Fibroblast of lung (primary cell): ENCODE data around the gene MACROD2. TPM values are rescaled to one million over a fixed set of nuclear protein-coding genes. Genes with fewer than 3 reads are reported as not detected.

Source experiments
- DNase-seq, 2 donors: peaks; one replicate each; pipeline versions ENCODE4 v3.0.0 to v3.0.0-alpha.2; 2010; ENCODE audit warnings: low read depth in 2 of 2
- H2AFZ ChIP-seq: 2 replicates; pipeline ENCODE4 v1.5.1; 2012; ENCODE audit warnings: low read length, control low read depth, inconsistent platforms
- H3K27ac ChIP-seq: 2 replicates; pipeline ENCODE4 v1.5.1; 2011; ENCODE audit warnings: low read length, control low read depth; ENCODE audit not compliant: insufficient read depth
- H3K27me3 ChIP-seq: 2 replicates; pipeline ENCODE4 v1.5.1; 2011; ENCODE audit warnings: mild to moderate bottlenecking, low read length; ENCODE audit not compliant: control insufficient read depth, insufficient read depth
- H3K36me3 ChIP-seq: 2 replicates; pipeline ENCODE4 v1.5.1; 2011; ENCODE audit warnings: low read length; ENCODE audit not compliant: control insufficient read depth, insufficient read depth
- H3K4me1 ChIP-seq: 2 replicates; pipeline ENCODE4 v1.5.1; 2011; ENCODE audit warnings: low read length; ENCODE audit not compliant: control insufficient read depth, insufficient read depth; ENCODE audit errors: extremely low read depth
- H3K4me2 ChIP-seq: 2 replicates; pipeline ENCODE4 v1.5.1; 2011; ENCODE audit warnings: low read length, control low read depth; ENCODE audit not compliant: insufficient read depth; ENCODE audit errors: extremely low read depth
- H3K4me3 ChIP-seq, 4 experiments: fragments of 200-600 bp in 1 of 4; sonication (generic) in 1 of 4; replicated peaks in 1 of 4; 2 replicates each; pipeline ENCODE4 v1.5.1; 2011 to 2016; ENCODE audit warnings: low read length in 4 of 4, low read depth in 3 of 4, mild to moderate bottlenecking in 3 of 4, control low read depth in 2 of 4, inconsistent platforms in 1 of 4, mixed read lengths in 1 of 4; ENCODE audit not compliant: insufficient read depth in 1 of 4; ENCODE audit errors: control extremely low read depth in 1 of 4
- H3K79me2 ChIP-seq: 2 replicates; pipeline ENCODE4 v1.5.1; 2012; ENCODE audit warnings: mild to moderate bottlenecking, low read length, inconsistent platforms; ENCODE audit not compliant: control insufficient read depth, insufficient read depth
- H3K9ac ChIP-seq: 2 replicates; pipeline ENCODE4 v1.5.1; 2011; ENCODE audit warnings: mild to moderate bottlenecking, low read length, control low read depth; ENCODE audit not compliant: insufficient read depth
- H3K9me3 ChIP-seq: 2 replicates; pipeline ENCODE4 v1.5.1; 2012; ENCODE audit warnings: low read depth, low read length; ENCODE audit not compliant: control insufficient read depth, insufficient read depth
- H4K20me1 ChIP-seq: 2 replicates; pipeline ENCODE4 v1.5.1; 2011; ENCODE audit warnings: low read length; ENCODE audit not compliant: control insufficient read depth, insufficient read depth; ENCODE audit errors: extremely low read depth
- EZH2 ChIP-seq: IDR thresholded peaks from 2 replicates; pipeline ENCODE4 v1.5.1; 2012; ENCODE audit warnings: low read length, control low read depth, mild to moderate bottlenecking; ENCODE audit errors: missing control alignments
- polyA plus RNA-seq, 2 donors: library from polyadenylated mRNA; depleted of rRNA in 1 of 2; stranded (reverse) in 1 of 2; unstranded in 1 of 2; fragments of >200 nt; gene quantifications; 2 replicates each; pipeline ENCODE4 v1.2.1, GENCODE V29; 2011 to 2012; ENCODE audit warnings: missing spikeins in 1 of 2
- total RNA-seq: library from RNA; depleted of rRNA; stranded (reverse); fragments of >200 nt; gene quantifications from 2 replicates; pipeline ENCODE4 v1.2.1, GENCODE V29; 2014
- TF ChIP-seq, protein P1 (sequence below), 2 donors: IDR thresholded peaks in 1 of 2; conservative IDR thresholded peaks in 1 of 2; 1 replicate in 1 of 2; 2 replicates in 1 of 2; pipeline ENCODE4 v1.5.1; 2011 to 2012; ENCODE audit warnings: low read length in 2 of 2, control low read depth in 1 of 2, inconsistent platforms in 1 of 2, low read depth in 1 of 2, mild to moderate bottlenecking in 1 of 2

Gene MACROD2
- total and polyA plus RNA-seq, 2 donors (not counting 1 experiment from before 2014, with no cell fraction given): 0.54 to 1.7 TPM

DNA sequence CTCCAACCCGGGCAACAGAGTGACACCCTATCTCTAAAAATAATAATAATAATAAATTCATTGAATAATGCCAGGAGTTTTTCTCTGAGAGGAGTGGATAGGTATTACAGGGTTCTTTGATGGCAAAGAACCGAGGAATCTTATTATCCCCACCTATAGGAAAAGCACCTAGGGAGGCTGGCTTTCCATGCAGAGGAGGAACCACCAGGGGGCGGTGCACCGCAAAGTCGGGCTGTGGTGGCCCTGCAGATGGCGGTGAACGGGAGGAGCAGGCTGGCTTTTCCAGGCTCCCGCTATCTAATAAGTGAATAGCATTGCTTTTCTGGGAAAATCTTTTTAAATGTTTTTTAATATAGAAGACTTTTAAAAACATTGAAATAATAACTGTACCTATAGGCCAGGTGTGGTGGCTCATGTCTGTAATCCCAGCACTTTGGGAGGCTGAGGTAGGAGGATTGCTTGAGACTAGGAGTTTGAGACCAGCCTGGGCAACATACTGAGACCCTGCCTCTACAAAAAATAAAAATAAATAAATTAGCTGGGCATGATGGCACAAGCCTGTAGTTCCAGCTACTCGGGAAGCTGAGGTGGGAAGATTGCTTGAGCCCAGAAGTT, 1713.8 kb downstream of the MACROD2 start:
- Histone ChIP-seq H3K36me3 (no peaks in the 10 kb centered on the region), H3K4me2 (no peak overlapping the region), H3K4me1 (no peaks in the 10 kb centered on the region), H3K79me2 (no peaks in the 10 kb centered on the region), H3K9me3 (no peaks in the 10 kb centered on the region), H3K27me3 (no peaks in the 10 kb centered on the region), H3K4me3 (no peak overlapping the region), H3K27ac (no peak overlapping the region), H3K9ac (no peak overlapping the region), H2AFZ (no peak overlapping the region), H4K20me1 (no peaks in the 10 kb centered on the region)
- TF ChIP-seq, protein P1, sequence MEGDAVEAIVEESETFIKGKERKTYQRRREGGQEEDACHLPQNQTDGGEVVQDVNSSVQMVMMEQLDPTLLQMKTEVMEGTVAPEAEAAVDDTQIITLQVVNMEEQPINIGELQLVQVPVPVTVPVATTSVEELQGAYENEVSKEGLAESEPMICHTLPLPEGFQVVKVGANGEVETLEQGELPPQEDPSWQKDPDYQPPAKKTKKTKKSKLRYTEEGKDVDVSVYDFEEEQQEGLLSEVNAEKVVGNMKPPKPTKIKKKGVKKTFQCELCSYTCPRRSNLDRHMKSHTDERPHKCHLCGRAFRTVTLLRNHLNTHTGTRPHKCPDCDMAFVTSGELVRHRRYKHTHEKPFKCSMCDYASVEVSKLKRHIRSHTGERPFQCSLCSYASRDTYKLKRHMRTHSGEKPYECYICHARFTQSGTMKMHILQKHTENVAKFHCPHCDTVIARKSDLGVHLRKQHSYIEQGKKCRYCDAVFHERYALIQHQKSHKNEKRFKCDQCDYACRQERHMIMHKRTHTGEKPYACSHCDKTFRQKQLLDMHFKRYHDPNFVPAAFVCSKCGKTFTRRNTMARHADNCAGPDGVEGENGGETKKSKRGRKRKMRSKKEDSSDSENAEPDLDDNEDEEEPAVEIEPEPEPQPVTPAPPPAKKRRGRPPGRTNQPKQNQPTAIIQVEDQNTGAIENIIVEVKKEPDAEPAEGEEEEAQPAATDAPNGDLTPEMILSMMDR (conservative IDR thresholded peaks at IDR 0.05 in 1 of 2, IDR thresholded peaks at IDR 0.05 in 1 of 2; ENCODE audit: low read depth in 1 of 2, low read length in 2 of 2): peak; percentile 20 to 44
- TF ChIP-seq EZH2: no peak
- DNase-seq: peak; percentile 1 to 9

DNA sequence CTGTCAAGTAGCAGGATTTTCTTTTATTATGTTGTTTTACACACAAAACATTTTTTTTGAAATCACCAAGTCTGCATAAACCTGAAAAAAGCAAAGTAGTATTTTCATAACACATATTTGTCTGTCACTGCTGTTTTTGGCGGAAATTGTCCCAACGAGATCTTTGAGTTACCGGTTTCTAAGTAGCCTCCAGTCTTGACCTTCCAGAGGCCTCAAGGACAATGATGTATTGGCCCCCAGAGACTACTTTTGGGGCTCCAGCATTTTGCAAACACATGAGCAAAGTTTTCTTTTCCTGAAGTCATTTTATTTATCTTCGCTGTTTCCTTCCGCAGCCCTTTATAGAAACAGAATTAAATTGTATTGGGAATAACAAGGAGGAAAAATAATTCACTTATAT, 1715.3 kb downstream of the MACROD2 start:
- H3K79me2 ChIP-seq: no peaks in the 10 kb centered on the region
- H3K4me2 ChIP-seq: no peak overlapping the region
- peaks cover 2% of the 10 kb centered on the region for H4K20me1 ChIP-seq
- no peak overlapping the region for H3K4me3 ChIP-seq
- no peak overlapping the region for H3K9ac ChIP-seq
- no peaks in the 10 kb centered on the region for H3K4me1 ChIP-seq
- TF ChIP-seq EZH2: no peak
- TF ChIP-seq, protein P1 (conservative IDR thresholded peaks at IDR 0.05 in 1 of 2, IDR thresholded peaks at IDR 0.05 in 1 of 2; ENCODE audit: low read depth in 1 of 2, low read length in 2 of 2): no peak
- no peaks in the 10 kb centered on the region for H3K9me3 ChIP-seq
- no peak overlapping the region for H2AFZ ChIP-seq
- H3K27me3 ChIP-seq: no peaks in the 10 kb centered on the region
- no peak for DNase-seq
- H3K27ac ChIP-seq: no peak overlapping the region
- no peaks in the 10 kb centered on the region for H3K36me3 ChIP-seq

GRCh38 chr20:15711177-15711576, 1715.9 kb downstream of the MACROD2 start:
- no peak overlapping the region for H3K4me3 ChIP-seq
- no peak overlapping the region for H3K27ac ChIP-seq
- H3K9me3 ChIP-seq: no peaks in the 10 kb centered on the region
- TF ChIP-seq EZH2: no peak
- TF ChIP-seq, protein P1 (conservative IDR thresholded peaks at IDR 0.05 in 1 of 2, IDR thresholded peaks at IDR 0.05 in 1 of 2; ENCODE audit: low read depth in 1 of 2, low read length in 2 of 2): no peak
- no peaks in the 10 kb centered on the region for H3K36me3 ChIP-seq
- H2AFZ ChIP-seq: no peak overlapping the region
- no peaks in the 10 kb centered on the region for H3K27me3 ChIP-seq
- no peak overlapping the region for H3K4me2 ChIP-seq
- no peak overlapping the region for H3K9ac ChIP-seq
- H4K20me1 ChIP-seq: peaks cover 2% of the 10 kb centered on the region
- no peaks in the 10 kb centered on the region for H3K79me2 ChIP-seq
- H3K4me1 ChIP-seq: no peaks in the 10 kb centered on the region
- DNase-seq: no peak
